ENCODE measurements around the gene LACRT. TPM values are rescaled to one million over a fixed set of nuclear protein-coding genes. Genes with fewer than 3 reads are reported as not detected.

The LACRT gene
- total RNA-seq, 1 experiment from 2014 or later: not detected

GRCh38 chr12:54590978-54591591 is 43.6 kb downstream of the LACRT start:
- H3K4me3 ChIP-seq: no peak overlapping the region
- no peaks in the 10 kb centered on the region for H3K36me3 ChIP-seq
- no peaks in the 10 kb centered on the region for H3K9me3 ChIP-seq
- H3K27me3 ChIP-seq: no peaks in the 10 kb centered on the region
- DNase-seq: peak; percentile 23

DNA sequence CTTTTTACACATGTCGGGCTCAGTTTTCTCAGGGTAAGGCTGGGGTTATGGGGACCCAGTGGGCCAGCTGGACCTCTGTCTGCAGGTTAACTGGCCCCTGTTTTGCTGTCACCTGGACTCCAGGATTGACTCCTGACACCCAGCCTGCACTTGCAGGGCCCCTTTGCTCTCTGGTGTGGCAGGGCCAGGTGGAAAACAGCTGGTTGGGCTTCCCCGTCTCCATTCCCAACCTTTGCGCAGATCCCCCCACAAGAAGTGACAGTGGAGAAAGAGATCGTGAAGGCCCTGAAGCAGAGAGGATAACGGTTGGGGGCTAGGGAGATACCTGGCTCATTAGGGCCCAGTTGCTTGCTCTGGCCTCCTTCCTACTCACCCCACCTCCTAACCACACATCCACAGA is 44.7 kb downstream of the LACRT start:
- Histone ChIP-seq H3K36me3 (no peaks in the 10 kb centered on the region), H3K4me3 (no peak overlapping the region), H3K27me3 (no peaks in the 10 kb centered on the region), H3K9me3 (no peaks in the 10 kb centered on the region)
- DNase-seq: no peak

DNA sequence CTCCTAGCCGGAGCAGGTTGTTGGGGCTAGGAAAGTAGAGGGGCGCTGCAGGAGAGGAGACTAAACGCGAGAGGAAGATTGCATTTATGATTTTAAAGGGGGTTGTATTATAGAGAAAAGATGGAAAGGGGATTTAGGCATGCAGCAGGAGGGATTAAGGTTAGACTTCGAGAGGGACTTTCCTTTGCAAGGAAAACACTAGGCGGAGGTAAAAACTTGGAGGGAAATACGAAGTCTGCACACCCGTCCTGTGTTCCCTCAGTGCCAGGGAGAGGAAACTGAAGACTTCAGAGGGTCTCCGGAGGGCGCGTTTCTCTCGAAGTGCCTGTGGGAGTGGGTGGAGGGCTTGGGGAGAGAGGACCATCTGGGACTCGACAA is 45.8 kb downstream of the LACRT start:
- Histone ChIP-seq H3K9me3 (no peaks in the 10 kb centered on the region), H3K4me3 (no peak overlapping the region), H3K27me3 (no peaks in the 10 kb centered on the region), H3K36me3 (no peaks in the 10 kb centered on the region)
- no peak for DNase-seq

GRCh38 chr12:54588110-54588889 is 46.4 kb downstream of the LACRT start, which contains the start of gene PPP1R1A:
PPP1R1A (minus strand) TSS chr12:54588659; CDS start chr12:54588488, 171 bp downstream.
- DNase-seq: no peak
- Histone ChIP-seq H3K4me3 (no peak within 1 kb of the TSS), H3K9me3 (no peaks in the 10 kb centered on the region), H3K36me3 (no peaks in the 10 kb centered on the region), H3K27me3 (no peaks in the 10 kb centered on the region)

DNA sequence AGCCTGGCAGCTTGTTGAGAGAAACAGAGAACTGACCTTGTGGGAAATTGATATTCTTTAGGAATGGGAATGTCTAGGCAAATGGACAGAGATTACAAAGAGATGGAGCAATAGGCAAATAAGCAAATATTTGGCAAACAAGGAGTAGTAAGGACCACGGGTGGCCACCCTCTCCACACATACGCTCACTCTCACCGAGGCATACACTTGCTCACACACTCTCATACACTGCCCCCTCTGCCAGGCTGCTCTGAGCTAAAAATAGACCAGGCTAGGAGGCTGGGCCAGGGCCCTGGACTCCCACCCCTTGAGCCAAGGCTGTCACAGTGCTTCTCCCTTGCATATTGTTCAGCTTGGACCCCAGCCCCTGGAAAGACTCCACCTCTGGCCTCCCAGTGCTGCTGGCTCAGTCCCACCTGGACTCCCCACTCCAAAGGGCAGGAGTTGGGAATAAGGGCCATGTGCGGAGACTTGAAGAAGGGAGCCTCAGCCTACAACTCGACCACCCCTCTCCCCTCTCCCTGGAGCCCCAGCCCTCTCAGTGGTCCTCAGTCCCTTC is 47.3 kb downstream of the LACRT start:
- H3K36me3 ChIP-seq: no peaks in the 10 kb centered on the region
- H3K4me3 ChIP-seq: no peak overlapping the region
- no peaks in the 10 kb centered on the region for H3K27me3 ChIP-seq
- no peaks in the 10 kb centered on the region for H3K9me3 ChIP-seq
- no peak for DNase-seq

- no peaks in the 10 kb centered on the region for H3K27me3 ChIP-seq
- no peak for DNase-seq
- no peaks in the 10 kb centered on the region for H3K36me3 ChIP-seq
- no peaks in the 10 kb centered on the region for H3K9me3 ChIP-seq
- H3K4me3 ChIP-seq: no peak overlapping the region
These were observed 48.1 kb downstream of the LACRT start for GRCh38 chr12:54586620-54587019.

DNA sequence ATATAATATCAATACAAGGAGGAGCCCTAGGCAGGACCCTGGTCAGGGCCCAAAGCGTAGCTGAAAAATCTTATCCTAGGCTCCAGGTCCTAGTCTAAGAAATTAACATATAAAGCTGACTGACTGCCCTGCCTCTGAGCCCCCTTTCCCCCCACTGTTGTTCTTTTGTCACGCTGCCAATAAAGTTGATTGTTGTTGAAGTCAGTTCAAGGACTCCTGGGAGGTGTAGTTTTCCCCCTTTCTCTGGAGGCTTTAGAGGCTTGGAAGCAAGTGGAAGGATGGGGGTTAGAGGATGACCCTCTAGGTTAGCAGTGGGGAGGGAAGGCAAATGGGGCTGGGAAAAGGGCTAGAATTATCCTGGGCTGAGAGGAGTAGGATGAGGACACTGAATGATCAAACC is 49.5 kb downstream of the LACRT start:
- no peaks in the 10 kb centered on the region for H3K36me3 ChIP-seq
- no peak for DNase-seq
- H3K27me3 ChIP-seq: no peaks in the 10 kb centered on the region
- H3K9me3 ChIP-seq: no peaks in the 10 kb centered on the region
- H3K4me3 ChIP-seq: no peak overlapping the region

DNA sequence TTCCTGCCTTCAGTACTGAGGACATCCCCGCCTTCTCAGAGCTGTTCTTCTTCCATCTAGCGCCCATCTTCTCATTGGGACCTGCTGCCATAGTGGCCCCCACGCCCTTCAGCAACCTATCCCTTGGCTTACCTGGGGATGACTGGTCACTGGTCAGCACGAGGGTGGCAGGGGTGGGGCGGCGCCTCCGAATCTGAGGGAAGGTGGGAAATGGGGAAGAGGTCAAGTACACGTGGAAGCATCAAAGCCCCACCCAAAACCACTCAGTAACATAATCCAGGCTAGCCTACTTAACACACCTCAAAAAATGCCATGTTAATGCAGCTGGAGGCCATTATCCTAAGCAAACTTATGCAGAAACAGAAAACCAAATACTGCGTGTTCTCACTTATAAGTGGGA is 50.6 kb downstream of the LACRT start:
- H3K27me3 ChIP-seq: no peaks in the 10 kb centered on the region
- H3K36me3 ChIP-seq: no peaks in the 10 kb centered on the region
- no peaks in the 10 kb centered on the region for H3K9me3 ChIP-seq
- DNase-seq: no peak
- H3K4me3 ChIP-seq: no peak overlapping the region

- Histone ChIP-seq H3K4me3 (no peak overlapping the region), H3K27me3 (no peaks in the 10 kb centered on the region), H3K9me3 (no peaks in the 10 kb centered on the region), H3K36me3 (no peaks in the 10 kb centered on the region)
- DNase-seq: no peak
These were observed 51.0 kb downstream of the LACRT start for GRCh38 chr12:54583726-54584125.

DNA sequence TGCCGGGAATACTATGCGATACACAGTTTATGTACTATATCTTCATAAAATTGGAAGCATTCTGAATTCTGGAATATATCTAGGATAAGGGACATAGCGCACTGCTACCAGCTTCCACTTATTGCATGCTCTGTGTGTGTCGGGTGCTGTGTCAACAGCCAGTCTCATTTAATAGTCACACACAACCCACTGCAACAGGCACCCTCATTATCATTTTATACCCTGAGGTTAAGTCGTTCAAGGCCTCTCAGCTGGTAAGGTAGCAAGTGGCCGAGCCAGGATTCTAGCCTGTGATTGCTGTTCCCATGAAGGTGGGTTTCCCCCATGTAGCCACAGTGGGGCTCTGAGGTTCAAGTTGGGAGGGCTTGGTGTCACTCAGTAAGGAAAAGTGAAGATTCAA is 53.3 kb downstream of the LACRT start:
- H3K27me3 ChIP-seq: no peaks in the 10 kb centered on the region
- no peak for DNase-seq

More for the DNA sequence above, 53.3 kb downstream of the LACRT start:
- no peaks in the 10 kb centered on the region for H3K9me3 ChIP-seq
- H3K4me3 ChIP-seq: no peak overlapping the region
- no peaks in the 10 kb centered on the region for H3K36me3 ChIP-seq

Other genes starting within 250 kb of the LACRT start
- gene ITGA5, start 215.6 kb downstream of the LACRT start, total RNA-seq (2014; rRNA removed; shearing (Covaris generic); ENCODE audit: low replicate concordance): 74.3 and 91.5 TPM in 2 replicates
- not detected in 2 replicates for gene GTSF1, start 161.3 kb downstream of the LACRT start, total RNA-seq (2014; rRNA removed; shearing (Covaris generic); ENCODE audit: low replicate concordance)
- 0.07 and 0.23 TPM in 2 replicates for gene NCKAP1L, start 137.1 kb downstream of the LACRT start, total RNA-seq (2014; rRNA removed; shearing (Covaris generic); ENCODE audit: low replicate concordance)
- not detected in 2 replicates for gene PDE1B, start 85.3 kb downstream of the LACRT start, total RNA-seq (2014; rRNA removed; shearing (Covaris generic); ENCODE audit: low replicate concordance)
- gene PPP1R1A, start 46.2 kb downstream of the LACRT start, total RNA-seq (2014; rRNA removed; shearing (Covaris generic); ENCODE audit: low replicate concordance): not detected in 2 replicates
- not detected in 2 replicates for gene DCD, start 13.5 kb upstream of the LACRT start, total RNA-seq (2014; rRNA removed; shearing (Covaris generic); ENCODE audit: low replicate concordance)
- gene MUCL1, start 219.6 kb upstream of the LACRT start, total RNA-seq (2014; rRNA removed; shearing (Covaris generic); ENCODE audit: low replicate concordance): not detected in 2 replicates

Data from MG63 (cell line).